CD4-positive, alpha-beta T cell (primary cell): ENCODE results near the gene IL5RA. TPM values are rescaled to one million over a fixed set of nuclear protein-coding genes. Genes with fewer than 3 reads are reported as not detected.

Source experiments
- ATAC-seq: fragments of 200-7000 bp; cut with Tn5 transposase; one replicate; pipeline ENCODE4 v1.10.0; 2022; ENCODE audit warnings: mild to moderate bottlenecking; ENCODE audit not compliant: poor library complexity
- CTCF ChIA-PET: fragments of 350-600 bp; sonication (Branson Sonifier 250); formaldehyde crosslinking; loops from one replicate; lab custom pipeline; 2021; ENCODE audit warnings: antibody characterized with exemption, inconsistent platforms; lab: Charles Lee
- POLR2A ChIA-PET: fragments of 350-600 bp; sonication (Branson Sonifier 250); formaldehyde crosslinking; loops from one replicate; lab custom pipeline; 2021; ENCODE audit warnings: antibody characterized with exemption, inconsistent platforms; lab: Charles Lee
- DNase-seq, 14 experiments: peaks; one replicate each; pipeline ENCODE4 v3.0.0-alpha.2; 2013 to 2020; ENCODE audit warnings: mixed read lengths in 2 of 14
- H3K27ac ChIP-seq, 2 donors: one replicate each; pipeline versions ENCODE4 v1.5.1 to v1.7.0; 2013; ENCODE audit warnings: low read length in 2 of 2, low read depth in 1 of 2, mild to moderate bottlenecking in 1 of 2
- H3K27me3 ChIP-seq, 2 experiments: 1 replicate in 1 of 2; 2 replicates in 1 of 2; pipeline versions ENCODE4 v1.6.1 to v1.7.0; 2013; ENCODE audit warnings: low read length in 2 of 2, control low read depth in 1 of 2, mild to moderate bottlenecking in 1 of 2, moderate library complexity in 1 of 2; ENCODE audit not compliant: insufficient read depth in 2 of 2, control insufficient read depth in 1 of 2
- H3K36me3 ChIP-seq: one replicate; pipeline ENCODE4 v1.6.1; 2013; ENCODE audit warnings: low read length, control low read depth; ENCODE audit not compliant: insufficient read depth
- H3K4me1 ChIP-seq: one replicate; pipeline ENCODE4 v1.6.1; 2013; ENCODE audit warnings: low read length, control low read depth; ENCODE audit not compliant: insufficient read depth
- H3K4me3 ChIP-seq: one replicate; pipeline ENCODE4 v1.5.1; 2013; ENCODE audit warnings: mild to moderate bottlenecking, low read length, moderate library complexity
- H3K9me3 ChIP-seq, 2 experiments: 1 replicate in 1 of 2; 2 replicates in 1 of 2; pipeline versions ENCODE4 v1.6.1 to v1.7.0; 2013; ENCODE audit warnings: low read length in 2 of 2, mild to moderate bottlenecking in 2 of 2, control low read depth in 1 of 2, moderate library complexity in 1 of 2; ENCODE audit not compliant: control insufficient read depth in 1 of 2, insufficient read depth in 1 of 2
- H3K27ac Mint-ChIP-seq: one replicate; pipeline ENCODE4 v1.8.0; 2020; ENCODE audit warnings: mixed read lengths
- H3K27me3 Mint-ChIP-seq: one replicate; pipeline ENCODE4 v1.8.0; 2021; ENCODE audit warnings: mixed read lengths
- H3K36me3 Mint-ChIP-seq: one replicate; pipeline ENCODE4 v1.8.0; 2021; ENCODE audit warnings: low read depth, mixed read lengths
- H3K4me1 Mint-ChIP-seq: one replicate; pipeline ENCODE4 v1.8.0; 2021; ENCODE audit warnings: low read depth, mixed read lengths
- H3K4me3 Mint-ChIP-seq: one replicate; pipeline ENCODE4 v1.8.0; 2020; ENCODE audit warnings: mild to moderate bottlenecking, mixed read lengths
- H3K9me3 Mint-ChIP-seq: one replicate; pipeline ENCODE4 v1.8.0; 2020; ENCODE audit warnings: mixed read lengths
- CTCF ChIP-seq: fragments of 200-600 bp; IDR thresholded peaks from one replicate; pipeline ENCODE4 v1.8.0; 2022; ENCODE audit warnings: antibody characterized with exemption, mild to moderate bottlenecking
- intact Hi-C, 2 experiments: fragments of 100-400 bp; cut with DNase I in 1 of 2; cut with micrococcal nuclease in 1 of 2; formaldehyde crosslinking; loops; one replicate each; pipeline versions ENCODE4 v1.15.1 to v1.9.0; 2023 to 2025; cut with DNase I, micrococcal nuclease
- total RNA-seq, 174 experiments: library from RNA in 2 of 174; stranded (reverse) in 2 of 174; gene quantifications; one replicate each; pipeline ENCODE4 v1.2.3 and lab custom pipeline; 2021 to 2026

Gene IL5RA
- total RNA-seq, 2 experiments from 2014 or later: 0.59 to 0.99 TPM

GRCh38 chr3:3109407-3110298 lies 521 bp downstream of the IL5RA start:
- Histone ChIP-seq H3K9me3 (no peaks in the 10 kb centered on the region), H3K27me3 (no peaks in the 10 kb centered on the region), H3K36me3 (no peaks in the 10 kb centered on the region), H3K27ac (peak overlapping the region in 1 of 2 donors; percentile 82), H3K4me3 (peak overlapping the region; percentile 23), H3K4me1 (peaks cover 9% of the 10 kb centered on the region)
- peaks cover 15% of the 10 kb centered on the region for H3K27me3 Mint-ChIP-seq
- intact Hi-C loops: no loop called here
- no peaks in the 10 kb centered on the region for H3K36me3 Mint-ChIP-seq
- no peak for TF ChIP-seq CTCF
- ChIA-PET CTCF (no interaction called here), POLR2A (no interaction called here)
- ATAC-seq (no peak), DNase-seq (peak in 3 of 14 experiments; percentile 29 to 42 (median 37))
- H3K27ac Mint-ChIP-seq: peak overlapping the region; percentile 84
- peak overlapping the region; percentile 68 for H3K4me3 Mint-ChIP-seq
- peaks cover 16% of the 10 kb centered on the region for H3K4me1 Mint-ChIP-seq
- no peaks in the 10 kb centered on the region for H3K9me3 Mint-ChIP-seq

- no peak for TF ChIP-seq CTCF
- H3K4me1 Mint-ChIP-seq: peaks cover 16% of the 10 kb centered on the region
- H3K27me3 Mint-ChIP-seq: peaks cover 15% of the 10 kb centered on the region
- POLR2A ChIA-PET: no interaction called here
- no peaks in the 10 kb centered on the region for H3K9me3 Mint-ChIP-seq
- Histone ChIP-seq H3K27me3 (no peaks in the 10 kb centered on the region), H3K36me3 (no peaks in the 10 kb centered on the region), H3K4me1 (peaks cover 9% of the 10 kb centered on the region), H3K4me3 (no peak overlapping the region), H3K9me3 (no peaks in the 10 kb centered on the region), H3K27ac (no peak overlapping the region)
- H3K36me3 Mint-ChIP-seq: no peaks in the 10 kb centered on the region
- no peak overlapping the region for H3K4me3 Mint-ChIP-seq
- no peak overlapping the region for H3K27ac Mint-ChIP-seq
- no peak for ATAC-seq
- CTCF ChIA-PET: no interaction called here
- intact Hi-C loops: no loop called here
- DNase-seq: no peak
These were observed 2.3 kb downstream of the IL5RA start for GRCh38 chr3:3107858-3108257.

- no peak overlapping the region for H3K4me3 Mint-ChIP-seq
These were observed 3.0 kb downstream of the IL5RA start for GRCh38 chr3:3107181-3107580.

More at GRCh38 chr3:3107181-3107580, 3.0 kb downstream of the IL5RA start:
- CTCF ChIA-PET: no interaction called here
- POLR2A ChIA-PET: no interaction called here
- Histone ChIP-seq H3K4me1 (peaks cover 9% of the 10 kb centered on the region), H3K27me3 (no peaks in the 10 kb centered on the region), H3K36me3 (no peaks in the 10 kb centered on the region), H3K9me3 (no peaks in the 10 kb centered on the region), H3K27ac (no peak overlapping the region), H3K4me3 (no peak overlapping the region)
- Mint-ChIP-seq H3K27ac (no peak overlapping the region), H3K4me1 (peaks cover 16% of the 10 kb centered on the region), H3K27me3 (peaks cover 15% of the 10 kb centered on the region), H3K36me3 (no peaks in the 10 kb centered on the region), H3K9me3 (no peaks in the 10 kb centered on the region)
- intact Hi-C loops: no loop called here
- ATAC-seq (no peak), DNase-seq (no peak)
- no peak for TF ChIP-seq CTCF
